WI38 (cell line): ENCODE data around the gene RELT.

Source experiments
- H3K4me3 ChIP-seq: 2 replicates; pipeline ENCODE4 v1.5.1; 2011; ENCODE audit warnings: low read depth, mild to moderate bottlenecking, control low read depth, low read length
- TF ChIP-seq, protein P1 (sequence below): IDR thresholded peaks from 2 replicates; pipeline ENCODE4 v1.5.1; 2012; ENCODE audit warnings: low read depth, mild to moderate bottlenecking, control low read depth, low read length

The RELT gene

DNA sequence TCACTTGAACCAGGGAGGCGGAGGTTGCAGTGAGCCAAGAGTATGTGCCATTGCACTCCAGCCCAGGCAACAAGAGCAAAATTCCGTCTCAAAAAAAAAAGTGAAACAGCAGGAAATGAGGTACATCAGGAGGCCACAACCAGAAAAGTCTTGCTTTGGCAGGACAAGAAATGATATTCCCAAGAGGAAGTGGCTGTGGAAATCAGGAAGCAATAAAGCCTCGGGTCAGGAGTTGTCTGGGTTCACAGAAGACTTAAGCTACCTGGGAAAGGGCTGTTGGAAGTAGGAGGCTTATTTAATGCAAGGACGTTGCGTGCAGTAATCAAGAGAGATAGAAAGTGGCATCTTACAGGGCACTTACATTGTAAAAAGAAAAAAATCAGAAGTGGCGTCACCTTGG lies 9.2 kb upstream of the RELT start:
- TF ChIP-seq, protein P1, sequence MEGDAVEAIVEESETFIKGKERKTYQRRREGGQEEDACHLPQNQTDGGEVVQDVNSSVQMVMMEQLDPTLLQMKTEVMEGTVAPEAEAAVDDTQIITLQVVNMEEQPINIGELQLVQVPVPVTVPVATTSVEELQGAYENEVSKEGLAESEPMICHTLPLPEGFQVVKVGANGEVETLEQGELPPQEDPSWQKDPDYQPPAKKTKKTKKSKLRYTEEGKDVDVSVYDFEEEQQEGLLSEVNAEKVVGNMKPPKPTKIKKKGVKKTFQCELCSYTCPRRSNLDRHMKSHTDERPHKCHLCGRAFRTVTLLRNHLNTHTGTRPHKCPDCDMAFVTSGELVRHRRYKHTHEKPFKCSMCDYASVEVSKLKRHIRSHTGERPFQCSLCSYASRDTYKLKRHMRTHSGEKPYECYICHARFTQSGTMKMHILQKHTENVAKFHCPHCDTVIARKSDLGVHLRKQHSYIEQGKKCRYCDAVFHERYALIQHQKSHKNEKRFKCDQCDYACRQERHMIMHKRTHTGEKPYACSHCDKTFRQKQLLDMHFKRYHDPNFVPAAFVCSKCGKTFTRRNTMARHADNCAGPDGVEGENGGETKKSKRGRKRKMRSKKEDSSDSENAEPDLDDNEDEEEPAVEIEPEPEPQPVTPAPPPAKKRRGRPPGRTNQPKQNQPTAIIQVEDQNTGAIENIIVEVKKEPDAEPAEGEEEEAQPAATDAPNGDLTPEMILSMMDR = no peak
- no peak overlapping the region for H3K4me3 ChIP-seq

DNA sequence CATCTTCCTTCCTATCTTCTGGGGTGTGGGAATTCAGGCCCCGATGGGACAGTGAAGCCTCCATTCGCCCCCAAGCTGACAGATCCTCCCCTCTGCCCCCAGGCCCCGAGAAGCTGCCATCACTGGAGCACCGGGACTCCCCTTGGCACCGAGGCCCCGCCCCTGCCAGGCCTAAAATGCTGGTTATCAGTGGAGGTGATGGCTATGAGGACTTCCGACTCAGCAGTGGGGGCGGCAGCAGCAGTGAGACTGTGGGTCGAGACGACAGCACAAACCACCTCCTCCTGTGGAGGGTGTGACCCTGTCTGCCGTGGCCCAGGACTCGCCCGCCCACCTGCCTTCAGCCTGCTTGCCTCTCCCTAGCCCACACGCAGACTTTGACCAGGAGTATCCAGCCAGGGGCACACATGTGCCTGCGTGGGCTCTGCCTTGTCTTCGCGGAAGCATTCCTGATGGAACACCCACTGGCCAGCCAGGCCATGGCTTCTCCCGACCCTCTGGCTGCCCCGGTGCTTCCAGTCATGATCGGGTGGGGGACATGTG lies 8.6 kb upstream of the RELT start:
- TF ChIP-seq, protein P1 = no peak
- no peak overlapping the region for H3K4me3 ChIP-seq

DNA sequence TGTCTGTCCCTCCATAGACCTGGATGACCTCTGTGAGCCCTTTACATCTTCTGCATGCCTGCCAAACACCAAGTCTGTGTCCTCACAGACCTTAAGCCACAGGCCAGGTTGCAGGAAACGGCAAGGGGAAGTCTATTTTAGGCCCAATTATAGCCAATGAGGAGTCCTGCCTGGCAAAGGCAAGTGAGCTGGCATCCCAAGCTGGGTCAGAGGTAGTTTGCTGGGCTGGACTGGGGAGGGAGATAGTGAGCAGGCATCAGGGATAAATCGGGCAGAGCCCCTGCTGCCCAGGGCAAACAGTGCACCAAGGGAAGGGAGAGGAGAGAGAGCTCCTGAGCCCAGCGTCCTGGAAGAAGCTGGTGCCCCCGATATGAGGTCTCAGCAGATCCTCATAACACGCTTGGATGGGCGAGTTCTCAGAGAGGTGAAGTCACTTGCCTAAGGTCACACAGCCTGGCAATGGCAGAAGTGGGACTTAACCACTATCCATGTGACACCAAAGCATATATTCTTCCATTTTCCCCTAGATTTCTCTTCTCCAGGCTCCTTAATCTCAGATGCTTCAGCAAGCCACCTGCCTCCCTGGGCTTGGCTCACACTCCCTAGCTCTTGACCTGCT lies 3.7 kb upstream of the RELT start:
- TF ChIP-seq, protein P1 = 0 out of 2 replicates have a peak, but pooled peaks have one; percentile 15

GRCh38 chr11:73374151-73374550 lies 2.0 kb upstream of the RELT start:
- H3K4me3 ChIP-seq = no peak overlapping the region
- TF ChIP-seq, protein P1 = no peak

More for the DNA sequence above, 3.7 kb upstream of the RELT start:
- H3K4me3 ChIP-seq = no peak overlapping the region

DNA sequence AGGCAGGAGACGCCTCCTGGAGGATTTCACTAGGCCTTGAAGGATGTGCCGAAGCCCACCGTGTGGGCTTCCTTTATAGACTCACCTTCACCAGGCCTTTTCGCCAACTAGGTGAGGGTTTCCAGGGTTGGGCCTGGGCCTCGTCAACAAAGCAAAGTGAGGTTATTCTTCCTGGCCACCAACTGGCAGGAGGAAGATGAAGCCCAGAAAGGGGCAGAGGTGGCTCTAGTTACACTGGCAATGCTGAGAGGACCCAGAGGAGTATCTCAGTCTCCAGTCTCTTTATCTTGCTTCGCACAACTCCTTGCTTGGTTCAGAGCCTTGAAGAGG lies 404 bp upstream of the RELT start:
- TF ChIP-seq, protein P1 = no peak
- H3K4me3 ChIP-seq = no peak overlapping the region

- H3K4me3 ChIP-seq = peak overlapping the region; percentile 73
- TF ChIP-seq, protein P1 = no peak
These were observed 817 bp downstream of the RELT start for GRCh38 chr11:73376803-73377629.

DNA sequence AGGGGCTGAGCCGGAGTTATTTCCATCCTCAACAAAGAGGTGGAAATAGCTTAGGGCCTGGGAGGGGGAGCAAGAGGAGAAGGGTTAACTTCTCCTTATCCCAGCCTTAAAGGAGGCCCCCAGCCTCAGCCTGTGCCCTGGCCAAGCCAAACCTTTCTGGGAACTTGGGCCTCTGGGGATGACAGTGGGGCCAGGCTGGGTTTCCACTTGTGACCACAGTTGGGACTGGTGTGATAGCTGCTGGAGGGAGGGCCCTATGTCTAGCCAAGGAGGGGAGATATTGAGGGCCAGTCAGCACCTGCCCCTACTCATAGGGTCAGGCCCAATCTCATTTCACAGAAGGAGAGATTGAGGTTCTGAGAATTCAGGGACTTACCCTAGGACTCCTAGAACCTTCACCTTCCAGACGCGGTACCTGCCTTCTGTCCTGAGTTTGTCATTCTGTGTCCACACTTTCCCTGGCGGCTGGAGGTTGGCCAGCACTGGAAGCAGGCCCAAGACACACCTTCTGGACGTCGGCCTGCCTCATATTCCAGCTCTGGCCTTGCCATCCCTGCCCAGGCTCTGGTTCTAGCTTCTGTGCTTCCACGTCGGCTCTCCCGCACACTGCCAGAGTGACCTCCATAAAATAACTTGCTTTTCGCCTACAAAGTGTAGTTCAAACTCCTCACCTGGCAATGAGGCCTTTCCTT lies 3.1 kb downstream of the RELT start:
- TF ChIP-seq, protein P1 = no peak
- no peak overlapping the region for H3K4me3 ChIP-seq
